ENCODE data around the gene PRPF19. TPM values are rescaled to one million over a fixed set of nuclear protein-coding genes. Genes with fewer than 3 reads are reported as not detected.
A peak's percentile ranks its signal among the peaks of the same experiment; 100 is the strongest.

The PRPF19 gene
- total RNA-seq, 1 donor from 2014 or later, result 61.9 TPM

DNA sequence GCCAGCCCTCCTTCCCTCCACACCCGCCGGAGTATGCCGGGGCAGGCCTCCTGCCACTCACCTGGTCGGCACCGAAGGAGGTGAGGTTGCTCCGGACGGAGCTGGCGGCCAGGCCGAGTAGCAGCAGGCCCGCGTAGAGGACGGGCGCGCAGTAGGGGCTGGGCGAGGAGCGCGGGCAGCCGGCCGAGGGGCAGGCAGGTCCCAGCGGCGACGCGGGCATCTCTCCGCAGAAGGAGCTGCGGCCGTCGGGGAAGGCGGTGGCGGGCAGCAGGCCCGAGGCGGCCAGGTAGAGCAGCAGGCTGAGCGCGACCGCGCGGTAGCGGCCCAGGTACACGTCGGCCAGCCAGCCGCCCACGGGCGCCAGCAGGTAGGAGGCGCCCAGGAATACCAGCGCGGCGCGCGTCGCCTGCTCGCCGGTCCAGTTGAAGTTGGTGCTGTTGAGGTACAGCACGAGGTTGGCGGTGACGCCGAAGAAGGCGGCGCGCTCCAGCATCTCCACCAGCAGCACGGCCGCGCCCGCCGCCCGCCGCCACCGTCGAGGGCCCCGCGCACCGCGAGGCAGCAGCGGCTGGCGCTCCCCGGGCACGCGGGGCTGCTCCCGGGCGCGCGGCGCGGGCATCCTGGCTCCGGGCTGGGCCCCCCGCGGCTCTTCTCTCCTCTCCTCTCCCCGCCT is 44.7 kb upstream of the PRPF19 start:
- H4K20me1 ChIP-seq (ENCODE audit: insufficient read depth, low read length), result no peaks in the 10 kb centered on the region
- no peak overlapping the region for H3K27ac Mint-ChIP-seq (ENCODE audit: unreplicated experiment)
- H3K9me3 ChIP-seq (ENCODE audit: insufficient read depth, low read depth, low read length), result no peaks in the 10 kb centered on the region
- H3K27me3 ChIP-seq (ENCODE audit: insufficient read depth, low read length), result peaks cover 15% of the 10 kb centered on the region
- H3K4me1 Mint-ChIP-seq (ENCODE audit: low read depth, unreplicated experiment), result peaks cover 15% of the 10 kb centered on the region
- no peak overlapping the region for H3K9ac ChIP-seq (ENCODE audit: low read length)
- peak overlapping the region; percentile 78 for H2AFZ ChIP-seq (ENCODE audit: low read depth, low read length)
- H3K36me3 ChIP-seq (ENCODE audit: insufficient read depth, low read length), result no peaks in the 10 kb centered on the region
- peaks cover 4% of the 10 kb centered on the region for H3K4me1 ChIP-seq (ENCODE audit: insufficient read depth, low read length)
- peaks cover 4% of the 10 kb centered on the region for H3K36me3 Mint-ChIP-seq (ENCODE audit: low read depth, unreplicated experiment)
- H3K79me2 ChIP-seq (ENCODE audit: insufficient read depth, low read length), result no peaks in the 10 kb centered on the region
- TF ChIP-seq, protein P1, sequence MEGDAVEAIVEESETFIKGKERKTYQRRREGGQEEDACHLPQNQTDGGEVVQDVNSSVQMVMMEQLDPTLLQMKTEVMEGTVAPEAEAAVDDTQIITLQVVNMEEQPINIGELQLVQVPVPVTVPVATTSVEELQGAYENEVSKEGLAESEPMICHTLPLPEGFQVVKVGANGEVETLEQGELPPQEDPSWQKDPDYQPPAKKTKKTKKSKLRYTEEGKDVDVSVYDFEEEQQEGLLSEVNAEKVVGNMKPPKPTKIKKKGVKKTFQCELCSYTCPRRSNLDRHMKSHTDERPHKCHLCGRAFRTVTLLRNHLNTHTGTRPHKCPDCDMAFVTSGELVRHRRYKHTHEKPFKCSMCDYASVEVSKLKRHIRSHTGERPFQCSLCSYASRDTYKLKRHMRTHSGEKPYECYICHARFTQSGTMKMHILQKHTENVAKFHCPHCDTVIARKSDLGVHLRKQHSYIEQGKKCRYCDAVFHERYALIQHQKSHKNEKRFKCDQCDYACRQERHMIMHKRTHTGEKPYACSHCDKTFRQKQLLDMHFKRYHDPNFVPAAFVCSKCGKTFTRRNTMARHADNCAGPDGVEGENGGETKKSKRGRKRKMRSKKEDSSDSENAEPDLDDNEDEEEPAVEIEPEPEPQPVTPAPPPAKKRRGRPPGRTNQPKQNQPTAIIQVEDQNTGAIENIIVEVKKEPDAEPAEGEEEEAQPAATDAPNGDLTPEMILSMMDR (IDR thresholded peaks at IDR 0.05; ENCODE audit: insufficient read depth, low read depth, low read length), result no peak
- TF ChIP-seq EZH2 (IDR thresholded peaks at IDR 0.05; ENCODE audit: insufficient read depth, low read length), result peak; percentile 74
- H3K4me2 ChIP-seq (ENCODE audit: low read length), result peak overlapping the region; percentile 84
- H3K9me3 Mint-ChIP-seq (ENCODE audit: unreplicated experiment), result peaks cover 1% of the 10 kb centered on the region
- FAIRE-seq, result no peak
- H3K4me3 Mint-ChIP-seq (ENCODE audit: unreplicated experiment), result peak overlapping the region; percentile 88
- peaks cover 29% of the 10 kb centered on the region for H3K27me3 Mint-ChIP-seq (ENCODE audit: low read depth, unreplicated experiment)
- no peak overlapping the region for H3K4me3 ChIP-seq (ENCODE audit: insufficient read depth, low read depth, low read length)
- H3K27ac ChIP-seq (ENCODE audit: low read depth, low read length), result no peak overlapping the region
- DNase-seq (ENCODE audit: low read depth), result no peak

DNA sequence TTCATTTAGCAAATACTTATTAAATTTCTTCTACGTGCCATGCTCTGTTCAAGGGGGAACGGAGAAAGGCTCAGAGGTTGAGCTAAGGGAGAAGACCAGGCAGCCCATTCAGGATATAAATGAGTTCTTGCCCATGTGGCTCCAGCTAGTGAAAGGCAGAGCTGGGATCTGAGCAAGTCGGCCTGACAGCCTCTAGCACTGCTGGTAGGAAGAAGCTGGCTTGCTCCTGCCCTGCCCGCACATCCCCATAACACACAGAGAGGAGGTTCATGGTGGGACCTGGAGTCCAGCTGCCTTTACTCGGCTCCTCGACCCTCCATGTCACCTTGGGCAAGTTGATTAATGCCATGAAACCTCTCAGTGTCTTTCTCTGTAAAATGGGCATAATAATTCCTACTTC is 43.6 kb upstream of the PRPF19 start:
- Histone ChIP-seq H3K36me3 (ENCODE audit: insufficient read depth, low read length) (no peaks in the 10 kb centered on the region), H3K9me3 (ENCODE audit: insufficient read depth, low read depth, low read length) (no peaks in the 10 kb centered on the region), H3K27ac (ENCODE audit: low read depth, low read length) (no peak overlapping the region), H3K4me2 (ENCODE audit: low read length) (no peak overlapping the region), H3K4me3 (ENCODE audit: insufficient read depth, low read depth, low read length) (no peak overlapping the region), H3K4me1 (ENCODE audit: insufficient read depth, low read length) (peaks cover 4% of the 10 kb centered on the region), H3K9ac (ENCODE audit: low read length) (no peak overlapping the region), H2AFZ (ENCODE audit: low read depth, low read length) (no peak overlapping the region), H3K27me3 (ENCODE audit: insufficient read depth, low read length) (peaks cover 17% of the 10 kb centered on the region), H4K20me1 (ENCODE audit: insufficient read depth, low read length) (no peaks in the 10 kb centered on the region), H3K79me2 (ENCODE audit: insufficient read depth, low read length) (no peaks in the 10 kb centered on the region)
- peak overlapping the region; percentile 89 for H3K27ac Mint-ChIP-seq (ENCODE audit: unreplicated experiment)
- H3K9me3 Mint-ChIP-seq (ENCODE audit: unreplicated experiment), result peaks cover 1% of the 10 kb centered on the region
- no peak for TF ChIP-seq EZH2 (IDR thresholded peaks at IDR 0.05; ENCODE audit: insufficient read depth, low read length)
- TF ChIP-seq, protein P1 (IDR thresholded peaks at IDR 0.05; ENCODE audit: insufficient read depth, low read depth, low read length), result no peak
- H3K4me1 Mint-ChIP-seq (ENCODE audit: low read depth, unreplicated experiment), result peaks cover 15% of the 10 kb centered on the region
- no peak for FAIRE-seq
- H3K27me3 Mint-ChIP-seq (ENCODE audit: low read depth, unreplicated experiment), result peaks cover 26% of the 10 kb centered on the region
- peak overlapping the region; percentile 88 for H3K4me3 Mint-ChIP-seq (ENCODE audit: unreplicated experiment)
- H3K36me3 Mint-ChIP-seq (ENCODE audit: low read depth, unreplicated experiment), result peaks cover 8% of the 10 kb centered on the region
- DNase-seq (ENCODE audit: low read depth), result no peak

DNA sequence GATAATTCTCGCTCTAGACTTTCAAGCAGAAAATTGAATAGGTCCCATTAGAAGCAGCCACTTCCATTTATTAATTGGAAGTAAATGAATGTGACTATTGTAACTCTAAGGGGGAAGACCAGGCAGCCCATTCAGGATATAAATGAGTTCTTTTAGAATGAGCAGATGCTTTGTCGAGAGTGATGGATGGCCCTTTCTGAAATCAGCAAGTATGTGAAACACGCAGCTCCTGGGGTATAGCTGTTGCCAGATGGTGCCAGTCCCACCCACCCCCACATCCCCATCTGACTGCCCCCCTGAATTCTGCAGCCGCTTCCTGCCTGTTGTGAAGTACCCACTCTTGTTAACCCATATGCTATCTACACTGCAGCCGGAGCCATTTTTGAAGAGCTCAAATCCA is 41.9 kb upstream of the PRPF19 start:
- Mint-ChIP-seq H3K27ac (ENCODE audit: unreplicated experiment) (no peak overlapping the region), H3K9me3 (ENCODE audit: unreplicated experiment) (peaks cover 1% of the 10 kb centered on the region), H3K36me3 (ENCODE audit: low read depth, unreplicated experiment) (peaks cover 13% of the 10 kb centered on the region), H3K4me1 (ENCODE audit: low read depth, unreplicated experiment) (peaks cover 15% of the 10 kb centered on the region), H3K4me3 (ENCODE audit: unreplicated experiment) (peak overlapping the region; percentile 45), H3K27me3 (ENCODE audit: low read depth, unreplicated experiment) (peaks cover 26% of the 10 kb centered on the region)
- TF ChIP-seq, protein P1 (IDR thresholded peaks at IDR 0.05; ENCODE audit: insufficient read depth, low read depth, low read length), result no peak
- no peak for TF ChIP-seq EZH2 (IDR thresholded peaks at IDR 0.05; ENCODE audit: insufficient read depth, low read length)
- Histone ChIP-seq H3K4me3 (ENCODE audit: insufficient read depth, low read depth, low read length) (no peak overlapping the region), H3K9me3 (ENCODE audit: insufficient read depth, low read depth, low read length) (no peaks in the 10 kb centered on the region), H3K27me3 (ENCODE audit: insufficient read depth, low read length) (peaks cover 24% of the 10 kb centered on the region), H3K4me2 (ENCODE audit: low read length) (no peak overlapping the region), H3K4me1 (ENCODE audit: insufficient read depth, low read length) (peaks cover 4% of the 10 kb centered on the region), H2AFZ (ENCODE audit: low read depth, low read length) (no peak overlapping the region), H3K36me3 (ENCODE audit: insufficient read depth, low read length) (no peaks in the 10 kb centered on the region), H3K27ac (ENCODE audit: low read depth, low read length) (no peak overlapping the region), H4K20me1 (ENCODE audit: insufficient read depth, low read length) (no peaks in the 10 kb centered on the region), H3K79me2 (ENCODE audit: insufficient read depth, low read length) (no peaks in the 10 kb centered on the region), H3K9ac (ENCODE audit: low read length) (no peak overlapping the region)
- FAIRE-seq (no peak), DNase-seq (ENCODE audit: low read depth) (no peak)

Data from astrocyte (in vitro differentiated cells and primary cell).